PC-9 (cell line): ENCODE measurements around the gene SEMA3C.

Experiments
- CTCF ChIP-seq: fragments of 200-600 bp; sonication (generic); conservative IDR thresholded peaks from 2 replicates; pipeline ENCODE4 v1.6.1; 2017; ENCODE audit warnings: mixed run types, antibody characterized with exemption, mild to moderate bottlenecking, moderate library complexity
- EZH2 ChIP-seq: fragments of 200-600 bp; sonication (generic); IDR thresholded peaks from 2 replicates; pipeline ENCODE4 v1.8.0; 2017; ENCODE audit warnings: antibody characterized with exemption, low read depth

GRCh38 chr7:80908360-80908797 lies 10.5 kb downstream of the SEMA3C start:
- TF ChIP-seq CTCF, result no peak
- no peak for TF ChIP-seq EZH2
